Subcutaneous abdominal adipose tissue (tissue), 5 donors: ENCODE data around the gene DUSP2.

Experiments used
- H3K27ac ChIP-seq: one replicate; pipeline ENCODE4 v1.7.0; 2013; ENCODE audit warnings: low read depth, mild to moderate bottlenecking, inconsistent platforms, low read length, moderate library complexity
- H3K27me3 ChIP-seq, 5 donors: one replicate each; pipeline ENCODE4 v1.7.0; 2013; ENCODE audit warnings: low read length in 5 of 5, inconsistent platforms in 1 of 5; ENCODE audit not compliant: control insufficient read depth in 5 of 5, insufficient read depth in 4 of 5
- H3K36me3 ChIP-seq, 5 donors: one replicate each; pipeline ENCODE4 v1.7.0; 2013; ENCODE audit warnings: low read length in 5 of 5; ENCODE audit not compliant: control insufficient read depth in 5 of 5, insufficient read depth in 5 of 5
- H3K4me1 ChIP-seq, 5 donors: one replicate each; pipeline ENCODE4 v1.7.0; 2013; ENCODE audit warnings: low read length in 5 of 5, mild to moderate bottlenecking in 3 of 5, moderate library complexity in 1 of 5; ENCODE audit not compliant: control insufficient read depth in 5 of 5, insufficient read depth in 5 of 5
- H3K4me3 ChIP-seq, 5 donors: one replicate each; pipeline ENCODE4 v1.7.0; 2013; ENCODE audit warnings: low read length in 5 of 5, low read depth in 1 of 5
- H3K9ac ChIP-seq, 5 donors: one replicate each; pipeline ENCODE4 v1.7.0; 2013; ENCODE audit warnings: low read length in 5 of 5, mild to moderate bottlenecking in 4 of 5, moderate library complexity in 3 of 5
- H3K9me3 ChIP-seq, 5 donors: one replicate each; pipeline ENCODE4 v1.7.0; 2013; ENCODE audit warnings: low read length in 5 of 5; ENCODE audit not compliant: control insufficient read depth in 5 of 5
- donor health status: healthy.
- donor health status: healthy.
- donor health status: healthy.
- donor health status: healthy.
- donor health status: healthy.

Gene DUSP2, protein sequence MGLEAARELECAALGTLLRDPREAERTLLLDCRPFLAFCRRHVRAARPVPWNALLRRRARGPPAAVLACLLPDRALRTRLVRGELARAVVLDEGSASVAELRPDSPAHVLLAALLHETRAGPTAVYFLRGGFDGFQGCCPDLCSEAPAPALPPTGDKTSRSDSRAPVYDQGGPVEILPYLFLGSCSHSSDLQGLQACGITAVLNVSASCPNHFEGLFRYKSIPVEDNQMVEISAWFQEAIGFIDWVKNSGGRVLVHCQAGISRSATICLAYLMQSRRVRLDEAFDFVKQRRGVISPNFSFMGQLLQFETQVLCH

DNA sequence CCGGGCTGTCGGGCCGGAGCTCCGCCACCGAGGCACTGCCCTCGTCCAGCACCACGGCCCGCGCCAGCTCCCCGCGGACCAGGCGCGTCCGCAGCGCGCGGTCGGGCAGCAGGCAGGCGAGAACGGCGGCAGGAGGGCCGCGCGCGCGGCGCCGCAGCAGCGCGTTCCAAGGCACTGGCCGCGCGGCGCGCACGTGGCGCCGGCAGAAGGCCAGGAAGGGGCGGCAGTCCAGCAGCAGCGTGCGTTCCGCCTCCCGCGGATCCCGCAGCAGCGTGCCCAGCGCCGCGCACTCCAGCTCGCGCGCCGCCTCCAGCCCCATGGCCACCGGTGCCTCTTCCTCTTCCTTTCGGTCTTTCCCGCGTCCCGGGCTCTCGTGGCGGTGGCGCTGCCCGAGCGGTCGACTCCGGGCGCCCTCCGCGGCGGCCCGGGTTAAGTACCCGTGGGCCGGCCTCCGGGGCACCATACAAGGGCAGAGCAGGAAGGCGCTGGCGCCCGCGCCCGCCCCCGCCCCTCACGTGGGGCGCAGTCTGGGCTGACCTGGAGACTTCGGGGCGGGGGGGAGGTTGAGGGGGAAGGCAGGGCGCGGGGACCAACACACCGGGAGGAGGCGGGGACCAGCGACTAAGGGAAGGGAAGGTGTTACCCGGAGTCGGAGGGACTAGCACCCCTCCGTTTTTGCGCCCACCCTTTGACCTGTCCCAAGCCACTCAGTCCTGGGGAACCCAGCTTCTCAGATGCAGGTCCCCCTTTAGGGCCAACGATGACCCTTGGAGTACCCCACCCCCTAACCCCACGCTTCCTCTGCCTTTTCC, at the start of gene DUSP2:
Gene DUSP2 (minus strand): TSS at position 405 of the 812 bp plus-strand sequence. CDS start 86 bp downstream, at position 319.
- Histone ChIP-seq H3K27ac (peak within 1 kb of the TSS; percentile 37), H3K4me1 (peaks cover 0 to 49% (median 39%) of the 10 kb centered on the region in 5 donors), H3K9me3 (no peaks in the 10 kb centered on the region), H3K27me3 (no peaks in the 10 kb centered on the region), H3K9ac (peak within 1 kb of the TSS in 3 of 5 donors; percentile 41 to 55 (median 47)), H3K36me3 (no peaks in the 10 kb centered on the region), H3K4me3 (peak within 1 kb of the TSS; percentile 27 to 79 (median 68))

DNA sequence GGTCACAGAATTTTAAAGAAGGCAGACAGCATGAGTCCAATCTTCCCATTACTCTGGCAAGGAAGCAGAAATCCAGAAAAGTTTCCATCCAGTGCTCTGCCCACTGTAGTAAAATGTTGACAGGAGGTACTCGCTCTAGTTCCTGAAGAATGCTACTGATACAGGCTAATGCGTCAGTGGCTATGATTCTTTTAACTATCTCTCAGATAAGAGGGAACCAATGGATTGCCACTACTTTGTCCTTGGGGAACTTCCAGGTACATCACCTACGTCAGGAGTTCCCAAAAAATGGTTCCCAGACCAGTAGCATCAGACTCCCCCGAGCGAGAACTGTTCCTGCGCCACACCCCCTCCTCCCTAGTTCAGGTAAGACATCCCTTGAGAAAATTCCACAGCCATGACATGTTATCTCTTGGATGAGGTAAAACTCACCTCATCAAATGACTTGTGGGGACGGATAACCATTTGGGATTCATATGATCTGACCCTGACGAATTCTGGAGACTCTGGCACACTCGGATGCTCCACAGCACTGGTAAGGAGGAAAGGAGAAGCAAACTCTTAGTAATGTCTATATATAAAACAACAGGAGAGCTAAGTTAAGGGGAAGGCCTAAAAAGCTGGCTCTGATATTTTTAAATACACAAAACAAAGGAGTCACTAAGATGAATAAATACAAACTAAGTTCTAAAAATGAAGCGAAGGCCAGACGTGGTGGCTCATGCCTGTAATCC, 46.9 kb upstream of the DUSP2 start:
- Histone ChIP-seq H3K9me3 (no peaks in the 10 kb centered on the region), H3K9ac (no peak overlapping the region), H3K27ac (no peak overlapping the region), H3K27me3 (no peaks in the 10 kb centered on the region), H3K36me3 (peaks cover 30 to 69% (median 59%) of the 10 kb centered on the region in 5 donors), H3K4me1 (peaks cover 0 to 3% (median 0%) of the 10 kb centered on the region in 5 donors), H3K4me3 (no peak overlapping the region)

DNA sequence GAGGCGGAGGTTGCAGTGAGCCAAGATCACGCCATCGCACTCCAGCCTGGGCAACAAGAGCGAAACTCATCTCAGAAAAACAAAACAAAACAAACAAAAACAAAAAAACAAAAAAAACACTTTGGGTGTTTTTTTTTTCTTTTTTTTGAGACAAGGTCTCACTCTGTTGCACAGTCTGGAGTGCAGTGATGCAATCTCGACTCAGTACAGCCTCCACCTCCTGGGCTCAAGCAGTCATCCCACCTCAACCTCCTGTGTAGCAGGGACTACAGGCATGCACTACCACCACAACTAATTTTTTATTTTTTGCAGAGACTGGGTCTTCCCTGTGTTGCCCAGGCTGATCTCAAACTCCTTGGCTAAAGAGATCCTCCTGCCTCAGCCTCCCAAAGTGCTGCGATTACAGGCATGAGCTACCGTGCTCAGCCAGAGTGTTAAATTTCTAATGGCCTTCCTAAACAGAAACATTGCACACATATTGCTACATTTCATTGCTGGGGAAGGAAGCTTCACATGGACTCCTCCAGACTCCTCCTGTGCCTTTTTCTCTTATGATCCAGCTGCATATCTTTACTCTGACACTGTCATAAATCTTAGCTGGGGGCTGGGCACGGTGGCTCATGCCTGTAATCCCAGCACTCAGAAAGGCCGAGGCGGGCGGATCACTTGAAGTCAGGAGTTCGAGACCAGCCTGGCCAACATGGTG, 43.7 kb upstream of the DUSP2 start:
- Histone ChIP-seq H3K4me1 (peaks cover 0 to 7% (median 0%) of the 10 kb centered on the region in 5 donors), H3K27me3 (no peaks in the 10 kb centered on the region), H3K4me3 (no peak overlapping the region), H3K36me3 (peaks cover 38 to 86% (median 78%) of the 10 kb centered on the region in 5 donors), H3K9ac (no peak overlapping the region), H3K9me3 (no peaks in the 10 kb centered on the region), H3K27ac (no peak overlapping the region)

DNA sequence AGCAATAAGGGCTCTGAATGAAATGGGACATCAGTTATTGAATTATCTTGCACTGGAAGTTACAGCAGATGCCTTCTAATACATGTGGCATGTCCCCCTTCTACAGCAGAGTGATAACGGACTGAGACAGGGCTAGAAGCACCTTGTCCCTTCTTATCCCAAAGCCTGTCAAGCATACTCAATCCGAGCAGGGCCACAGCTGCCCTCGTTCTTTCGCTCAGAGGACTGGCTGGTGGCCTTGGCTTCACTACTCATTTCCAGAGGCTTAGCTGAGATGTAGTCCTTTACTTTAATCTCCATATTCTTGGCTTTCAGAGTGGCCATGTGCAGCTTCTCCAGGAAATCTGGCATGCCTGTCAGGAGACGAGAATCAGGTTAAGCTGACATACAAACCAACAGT, 41.3 kb upstream of the DUSP2 start:
- Histone ChIP-seq H3K4me3 (no peak overlapping the region), H3K36me3 (peaks cover 26 to 63% (median 57%) of the 10 kb centered on the region in 5 donors), H3K27ac (no peak overlapping the region), H3K27me3 (no peaks in the 10 kb centered on the region), H3K4me1 (peaks cover 0 to 7% (median 0%) of the 10 kb centered on the region in 5 donors), H3K9me3 (no peaks in the 10 kb centered on the region), H3K9ac (no peak overlapping the region)

DNA sequence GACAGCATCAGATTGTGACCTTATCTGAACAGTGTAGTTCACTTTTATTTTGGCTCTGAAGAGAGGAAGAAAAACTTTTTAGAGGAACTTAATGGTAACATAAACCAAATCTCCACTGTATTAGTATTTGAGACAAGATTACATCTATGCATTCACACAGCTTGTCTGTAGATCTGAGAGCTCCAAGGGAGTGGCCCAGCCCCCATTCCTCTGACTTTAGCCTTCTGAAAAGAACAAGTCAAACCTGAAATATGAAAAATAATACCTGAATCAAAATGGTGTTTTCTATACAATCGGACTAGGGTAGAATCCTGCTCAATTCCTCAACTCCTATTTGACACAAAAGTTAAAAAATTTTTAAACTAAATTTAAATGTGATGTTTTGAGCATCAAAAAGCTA, 40.3 kb upstream of the DUSP2 start:
- Histone ChIP-seq H3K4me3 (no peak overlapping the region), H3K36me3 (peaks cover 20 to 53% (median 48%) of the 10 kb centered on the region in 5 donors), H3K9ac (no peak overlapping the region), H3K27ac (no peak overlapping the region), H3K4me1 (peaks cover 0 to 7% (median 0%) of the 10 kb centered on the region in 5 donors), H3K27me3 (no peaks in the 10 kb centered on the region), H3K9me3 (no peaks in the 10 kb centered on the region)

DNA sequence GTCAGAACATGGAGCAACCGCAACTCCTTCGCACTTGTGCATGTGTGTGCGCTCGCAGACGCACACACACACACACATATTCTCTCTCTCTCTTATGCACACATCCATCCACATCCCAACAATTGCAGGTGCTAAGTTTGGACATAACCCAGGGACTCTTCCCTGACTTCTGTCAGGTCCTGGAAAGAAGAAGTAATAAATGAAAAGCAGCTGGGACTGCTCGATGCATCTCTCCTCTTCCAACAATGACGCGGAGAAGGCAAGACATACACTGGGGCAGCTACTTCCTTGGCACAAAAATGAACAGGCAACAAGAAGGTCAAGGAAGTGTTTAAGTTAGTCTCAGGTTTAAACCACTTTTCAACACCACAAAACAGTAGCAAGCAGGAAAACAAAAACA, 39.7 kb upstream of the DUSP2 start:
- Histone ChIP-seq H3K9me3 (no peaks in the 10 kb centered on the region), H3K27me3 (no peaks in the 10 kb centered on the region), H3K36me3 (peaks cover 20 to 47% (median 44%) of the 10 kb centered on the region in 5 donors), H3K9ac (no peak overlapping the region), H3K27ac (no peak overlapping the region), H3K4me1 (peaks cover 0 to 7% (median 3%) of the 10 kb centered on the region in 5 donors), H3K4me3 (no peak overlapping the region)

DNA sequence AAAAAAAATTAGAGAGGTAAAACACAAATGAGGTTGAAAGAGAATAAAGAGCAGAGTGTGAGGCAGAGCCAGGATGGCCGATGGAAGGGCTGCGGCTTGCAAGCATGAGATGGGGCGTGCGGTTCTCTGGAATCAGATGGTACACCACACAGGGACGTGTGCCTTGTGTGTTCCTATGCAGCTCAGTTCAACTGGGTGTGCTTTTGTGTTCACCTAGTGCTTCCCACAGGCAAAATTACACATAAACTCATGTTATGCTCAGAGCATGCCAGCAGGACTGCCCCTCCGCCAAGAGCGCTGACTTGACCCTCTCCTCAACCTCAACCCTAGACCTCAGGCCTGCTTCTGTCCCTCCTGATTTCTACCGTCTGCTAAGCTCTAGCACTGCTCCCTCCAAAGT, 38.9 kb upstream of the DUSP2 start:
- no peaks in the 10 kb centered on the region for H3K9me3 ChIP-seq
- peaks cover 0 to 7% (median 3%) of the 10 kb centered on the region in 5 donors for H3K4me1 ChIP-seq
- H3K27me3 ChIP-seq = no peaks in the 10 kb centered on the region
- H3K36me3 ChIP-seq = peaks cover 20 to 43% (median 41%) of the 10 kb centered on the region in 5 donors
- H3K9ac ChIP-seq = no peak overlapping the region
- H3K4me3 ChIP-seq = no peak overlapping the region
- H3K27ac ChIP-seq = no peak overlapping the region

DNA sequence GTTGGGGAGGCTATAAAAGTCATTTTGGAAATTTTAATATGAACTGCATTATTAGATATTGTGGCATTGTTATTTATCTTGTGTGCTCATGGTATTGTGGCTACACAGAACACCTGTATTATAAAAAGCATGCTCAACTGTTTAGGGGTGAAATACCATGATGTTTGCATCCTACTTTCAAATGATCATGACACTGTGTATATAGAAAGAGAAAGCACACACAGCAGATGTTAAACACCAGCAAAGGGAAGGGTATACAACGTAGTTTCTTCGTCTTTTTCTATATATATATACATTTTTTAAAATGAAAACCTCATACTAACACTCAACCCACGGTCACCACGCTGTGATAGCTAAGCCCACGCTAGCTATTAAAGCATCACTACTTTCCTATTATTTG, 36.3 kb upstream of the DUSP2 start:
- Histone ChIP-seq H3K9me3 (no peaks in the 10 kb centered on the region), H3K4me3 (no peak overlapping the region)

DNA sequence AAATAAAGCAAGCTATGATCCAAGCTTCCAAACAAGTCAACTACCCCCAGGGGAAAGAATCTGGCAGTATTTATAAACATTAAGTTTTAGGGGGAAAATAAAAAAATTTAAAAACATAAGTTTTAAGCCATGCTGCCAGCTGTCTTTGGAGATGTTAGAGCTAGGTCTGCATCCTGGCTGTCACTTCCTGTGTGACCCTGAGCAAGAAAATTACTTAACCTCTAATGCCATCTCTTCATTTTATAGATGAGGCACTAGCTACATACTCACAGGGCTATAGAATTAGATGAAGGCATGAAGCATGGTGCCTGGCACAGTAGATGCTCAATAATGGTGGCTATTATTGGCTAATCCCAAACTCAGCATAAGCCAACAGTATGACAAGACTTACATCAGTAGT, 35.3 kb upstream of the DUSP2 start:
- peaks cover 6 to 17% (median 17%) of the 10 kb centered on the region in 5 donors for H3K36me3 ChIP-seq
- H3K9ac ChIP-seq = no peak overlapping the region
- peaks cover 0 to 3% (median 0%) of the 10 kb centered on the region in 5 donors for H3K4me1 ChIP-seq
- H3K27ac ChIP-seq = no peak overlapping the region
- H3K9me3 ChIP-seq = no peaks in the 10 kb centered on the region
- H3K4me3 ChIP-seq = no peak overlapping the region
- no peaks in the 10 kb centered on the region for H3K27me3 ChIP-seq

More for the DNA sequence above, 36.3 kb upstream of the DUSP2 start:
- Histone ChIP-seq H3K27me3 (no peaks in the 10 kb centered on the region), H3K9ac (no peak overlapping the region), H3K27ac (no peak overlapping the region), H3K4me1 (peaks cover 0 to 3% (median 1%) of the 10 kb centered on the region in 5 donors), H3K36me3 (peaks cover 13 to 27% (median 27%) of the 10 kb centered on the region in 5 donors)
